Sciatic nerve (tissue), 2 donors: ENCODE measurements around the gene PLEKHH1. TPM values are rescaled to one million over a fixed set of nuclear protein-coding genes. Genes with fewer than 3 reads are reported as not detected.
A peak's percentile ranks its signal among the peaks of the same experiment; 100 is the strongest.

Experiments
- ATAC-seq: fragments of 200-7000 bp; cut with Tn5 transposase; one replicate; pipeline ENCODE4 v1.9.1; 2020; ENCODE audit warnings: mild to moderate bottlenecking, moderate library complexity
- DNase-seq: peaks from one replicate; pipeline ENCODE4 v3.0.0-alpha.2; 2020; ENCODE audit warnings: low spot score
- intact Hi-C: fragments of 100-400 bp; cut with DNase I; formaldehyde crosslinking; loops from one replicate; pipeline ENCODE4 v1.14.2; 2022
- total RNA-seq: library from RNA; stranded (reverse); fragmentation: NEBNext Ultra II Directional; extraction: Animal tissue kit (Norgen Biotek cat#: 25700); gene quantifications from one replicate; pipeline ENCODE4 v1.2.1, GENCODE V29; 2021
- donor health status: DM: no; HTN: no; CAD: no.
- donor health status: DM: no; HTN: no; CAD: no.

Gene PLEKHH1
- total RNA-seq, result 6.1 TPM

DNA sequence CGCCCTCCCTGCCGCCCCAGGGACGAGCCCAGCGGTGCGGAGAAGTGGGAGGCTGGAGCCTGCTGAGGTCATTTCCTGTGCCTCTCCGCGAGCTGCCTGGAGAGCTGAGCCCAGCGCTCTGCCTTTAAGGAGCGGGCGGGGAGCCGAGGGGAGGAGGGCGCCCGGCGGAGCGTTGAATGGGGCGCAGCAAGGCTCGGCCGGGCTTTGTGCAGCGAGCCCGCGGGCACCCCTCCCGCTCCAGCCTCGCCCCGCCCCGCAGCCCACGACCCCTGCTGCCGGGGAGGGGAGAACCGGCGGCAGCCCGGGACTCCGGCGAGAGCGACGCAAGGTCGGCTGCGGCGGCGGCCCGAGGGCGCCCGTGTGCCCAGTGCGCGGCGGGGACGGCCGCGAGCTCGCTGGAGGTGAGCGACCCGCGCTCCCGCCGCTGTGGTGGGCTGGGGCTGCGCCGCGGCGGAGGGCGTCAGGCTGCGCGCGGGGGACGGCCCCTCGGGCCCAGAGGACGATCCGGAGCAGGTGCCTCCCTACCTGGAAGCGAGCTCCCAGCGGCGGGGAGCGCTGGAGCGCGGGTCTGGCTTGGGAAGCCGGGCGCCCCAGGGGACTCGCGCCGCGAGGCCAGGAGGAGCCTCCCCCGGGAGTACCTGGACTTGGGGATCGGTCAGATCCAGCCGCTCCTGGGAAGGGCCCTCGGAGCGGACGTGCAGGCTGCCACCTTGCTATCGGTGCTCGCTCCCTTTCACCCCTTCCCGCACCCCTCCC lies at the start of gene PLEKHH1:
Gene PLEKHH1, plus strand, starts transcription at position 293 of the 756 bp plus-strand sequence. CDS start 8,578 bp downstream, outside the sequence.
- intact Hi-C loops, result no loop called here
- peak; percentile 97 for ATAC-seq
- DNase-seq, result peak; percentile 85

GRCh38 chr14:67483579-67484285 lies 49.4 kb upstream of the PLEKHH1 start:
- DNase-seq (no peak), ATAC-seq (no peak)
- intact Hi-C loops, result no loop called here

- intact Hi-C loops, result loop anchor here (5.0 kb wide), 1 partner anchor 1527 kb away; no protein-coding TSS in a partner anchor
- ATAC-seq (no peak), DNase-seq (no peak)
These were observed 47.5 kb upstream of the PLEKHH1 start for GRCh38 chr14:67485501-67486095.

DNA sequence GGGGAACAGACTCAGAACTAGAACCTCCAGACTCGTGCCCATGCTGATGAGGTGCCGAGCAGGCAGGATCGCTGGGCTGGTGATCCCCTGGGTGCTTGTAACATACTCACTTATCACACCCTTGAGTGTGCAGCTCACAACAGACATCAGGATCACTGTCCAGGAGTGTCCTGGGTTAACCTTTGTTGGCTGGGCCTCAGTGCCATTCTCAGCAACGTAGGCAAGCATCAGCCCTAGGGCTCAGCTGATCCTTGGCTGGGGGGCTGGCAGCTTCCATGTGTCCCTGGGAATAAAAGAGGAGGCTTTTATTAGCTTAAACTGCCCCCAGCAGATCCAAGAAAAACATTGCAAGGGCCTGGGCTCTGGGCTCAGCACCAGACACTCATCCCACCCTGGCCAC lies 46.2 kb upstream of the PLEKHH1 start:
- intact Hi-C loops, result loop anchor here (5.0 kb wide), 1 partner anchor 1525 kb away; no protein-coding TSS in a partner anchor
- DNase-seq (no peak), ATAC-seq (no peak)

DNA sequence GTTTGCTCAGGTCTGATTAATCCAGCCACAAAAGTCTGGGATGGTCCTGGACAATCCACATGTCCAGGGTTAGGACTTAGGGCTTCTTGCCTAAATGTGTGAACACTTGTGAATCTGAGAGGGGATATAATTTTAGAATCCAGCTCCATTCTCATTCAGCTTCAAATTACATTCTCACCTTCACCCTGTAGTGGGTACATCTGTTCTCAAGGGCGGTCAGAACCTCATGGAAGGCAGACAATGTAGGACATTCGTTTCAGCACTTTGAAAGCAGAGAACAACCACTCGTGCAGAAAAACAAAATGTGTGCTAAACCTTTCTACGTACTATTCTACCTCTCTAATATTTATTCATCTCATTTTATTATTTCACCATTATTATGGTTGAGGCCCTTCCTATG lies 45.8 kb upstream of the PLEKHH1 start:
- intact Hi-C loops, result loop anchor here (5.0 kb wide), 1 partner anchor 1525 kb away; no protein-coding TSS in a partner anchor
- ATAC-seq (no peak), DNase-seq (no peak)

DNA sequence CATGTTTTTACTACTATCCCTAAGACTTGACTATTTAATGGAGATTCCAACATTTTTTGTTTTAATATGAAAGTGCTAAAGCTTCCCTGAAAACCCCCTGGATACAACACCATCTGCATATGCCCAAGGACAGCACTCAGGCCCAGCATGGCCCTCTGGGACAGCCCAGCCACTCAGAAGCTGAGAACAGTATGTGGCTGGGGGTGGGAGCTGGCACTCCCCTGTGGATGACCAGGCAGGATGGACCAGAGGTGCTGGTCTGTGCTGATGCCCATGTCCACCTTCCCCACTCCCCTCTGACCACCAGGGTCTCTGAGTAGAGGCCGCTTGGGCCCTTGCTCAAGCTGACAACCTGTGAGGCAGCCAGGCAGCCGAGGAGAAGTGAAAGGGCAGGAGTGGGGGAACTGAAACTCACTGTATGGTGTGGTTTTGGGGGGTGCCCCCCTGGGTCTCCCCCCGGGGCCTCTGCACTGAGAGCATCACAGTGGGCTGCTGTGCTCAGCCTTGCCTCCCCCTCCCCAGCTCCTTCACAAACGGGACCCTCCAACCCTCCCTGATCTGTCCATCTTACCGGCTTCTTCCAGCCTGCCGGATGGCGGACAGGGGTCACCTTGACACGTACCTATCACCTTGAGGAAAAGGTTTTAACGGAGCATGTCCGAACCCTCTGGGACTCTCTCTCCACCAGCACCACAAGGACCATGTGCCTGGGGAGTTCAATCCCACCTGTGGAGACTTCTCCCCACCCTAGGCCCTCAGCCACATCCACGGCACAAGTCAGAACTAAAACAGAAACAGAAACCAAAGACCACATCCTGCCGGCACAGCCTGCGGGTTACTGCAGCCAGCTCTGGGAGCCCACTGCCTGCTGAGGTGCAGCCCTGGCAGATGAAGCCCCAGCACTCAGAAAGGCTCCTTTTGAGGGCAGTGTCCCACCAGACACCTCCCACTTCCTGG lies 44.9 kb upstream of the PLEKHH1 start, which contains the start of gene TMEM229B:
Gene TMEM229B, minus strand, starts transcription at position 785 of the 957 bp plus-strand sequence. CDS start 14,798 bp downstream, outside the sequence.
- DNase-seq (no peak), ATAC-seq (peak; percentile 71)
- intact Hi-C loops, result loop anchor here (5.0 kb wide), 1 partner anchor 1524 kb away; no protein-coding TSS in a partner anchor

DNA sequence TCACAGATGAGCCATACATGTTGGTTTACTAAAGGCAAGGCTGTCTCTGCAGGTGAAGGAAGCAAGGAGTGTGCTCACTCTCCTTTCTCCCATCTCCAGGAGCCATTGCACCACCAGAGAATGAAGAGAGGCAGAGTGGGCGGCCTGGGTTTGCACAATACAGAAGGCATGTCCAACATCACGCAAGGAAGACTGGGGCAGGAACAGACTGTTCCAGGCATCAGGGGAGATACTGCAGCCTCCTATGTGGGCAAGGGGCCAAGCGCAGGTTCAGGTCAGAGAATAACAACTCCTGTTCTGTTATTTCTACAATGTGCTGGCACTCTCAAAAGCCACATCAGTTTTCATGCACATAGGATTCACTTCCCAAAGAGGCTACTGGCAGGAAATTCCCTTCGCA lies 42.9 kb upstream of the PLEKHH1 start:
- DNase-seq, result no peak
- ATAC-seq, result no peak
- intact Hi-C loops, result no loop called here

- intact Hi-C loops, result no loop called here
- ATAC-seq, result no peak
- no peak for DNase-seq
These were observed 41.8 kb upstream of the PLEKHH1 start for GRCh38 chr14:67491285-67491684.

DNA sequence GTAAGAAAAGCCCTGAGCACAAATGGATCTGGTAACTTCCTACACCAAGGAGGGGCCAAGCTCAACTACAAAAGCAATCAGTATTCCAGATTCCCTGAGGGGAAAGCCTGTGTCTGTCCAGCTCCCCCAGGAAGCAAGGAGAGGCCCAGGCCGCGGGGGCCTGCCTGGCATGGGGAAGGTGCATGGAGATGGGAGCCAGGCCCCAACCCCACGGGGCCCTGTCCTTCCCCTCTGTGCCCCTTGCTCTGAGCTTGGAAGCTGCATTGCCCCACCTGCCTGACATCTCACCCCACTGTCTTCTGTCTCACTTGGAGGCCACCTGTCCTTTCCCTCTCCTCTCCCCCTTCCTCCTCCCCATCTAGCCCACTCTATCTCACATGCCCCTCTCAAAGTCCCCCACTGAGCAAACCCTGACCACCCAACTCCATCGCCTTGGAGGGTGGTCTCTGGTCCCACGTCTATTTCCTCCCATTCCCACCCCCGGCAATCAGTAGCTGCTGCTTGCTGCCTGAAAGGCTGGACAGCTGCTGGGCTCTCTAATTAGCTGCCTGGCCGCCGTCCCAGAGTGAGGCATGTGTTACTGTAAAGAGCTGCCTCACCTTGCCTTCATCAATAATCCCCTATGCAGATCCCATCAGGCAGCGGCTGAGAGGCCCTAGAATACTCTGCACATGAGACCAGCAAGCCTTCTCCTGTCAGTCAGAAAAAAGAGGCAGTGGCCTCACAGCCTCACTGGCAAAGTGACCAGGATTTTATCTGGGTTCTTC lies 41.2 kb upstream of the PLEKHH1 start:
- intact Hi-C loops, result no loop called here
- no peak for DNase-seq
- no peak for ATAC-seq

DNA sequence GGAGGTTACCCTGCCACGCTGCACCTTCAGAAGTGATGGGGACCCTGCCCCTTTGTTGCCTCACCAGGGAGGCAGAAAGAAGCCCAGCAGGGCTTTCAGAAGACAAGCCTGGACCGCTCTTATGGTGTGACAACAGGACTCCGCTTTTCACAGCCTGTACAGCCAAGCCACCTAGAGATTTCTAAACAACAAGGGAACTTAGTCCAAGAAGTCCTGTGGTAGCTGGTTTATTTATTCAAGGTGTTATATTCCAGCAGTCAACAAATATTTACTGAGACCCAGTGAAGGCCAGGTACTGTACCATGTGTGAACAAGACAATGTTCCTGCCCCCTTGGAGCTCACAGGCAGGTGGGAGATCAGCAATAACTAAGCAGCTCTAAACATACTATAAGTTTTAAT lies 40.6 kb upstream of the PLEKHH1 start:
- DNase-seq (no peak), ATAC-seq (no peak)
- intact Hi-C loops, result no loop called here

GRCh38 chr14:67493092-67493717 lies 39.9 kb upstream of the PLEKHH1 start:
- DNase-seq (no peak), ATAC-seq (no peak)
- intact Hi-C loops, result no loop called here

GRCh38 chr14:67495827-67496226 lies 37.3 kb upstream of the PLEKHH1 start:
- no peak for DNase-seq
- intact Hi-C loops, result no loop called here
- no peak for ATAC-seq

DNA sequence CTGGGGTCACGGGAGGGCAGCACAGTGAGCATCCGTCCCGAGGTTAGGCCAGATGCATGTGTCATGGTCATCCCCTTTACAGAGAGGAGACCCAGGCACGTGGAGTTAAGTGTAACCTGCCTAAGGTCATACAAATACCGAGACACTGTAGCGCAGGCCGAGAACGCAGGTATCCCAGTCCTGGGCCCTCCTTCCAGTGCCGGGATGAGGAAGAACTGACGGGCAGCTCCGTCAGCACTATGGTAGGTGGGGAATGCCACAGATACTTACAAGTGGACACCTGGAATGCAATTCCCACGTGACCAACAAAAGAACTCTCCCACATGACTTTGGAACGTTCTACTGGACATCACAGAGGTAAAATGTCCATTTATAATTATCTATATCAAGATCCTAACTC lies 35.9 kb upstream of the PLEKHH1 start:
- no peak for ATAC-seq
- intact Hi-C loops, result no loop called here
- DNase-seq, result no peak

DNA sequence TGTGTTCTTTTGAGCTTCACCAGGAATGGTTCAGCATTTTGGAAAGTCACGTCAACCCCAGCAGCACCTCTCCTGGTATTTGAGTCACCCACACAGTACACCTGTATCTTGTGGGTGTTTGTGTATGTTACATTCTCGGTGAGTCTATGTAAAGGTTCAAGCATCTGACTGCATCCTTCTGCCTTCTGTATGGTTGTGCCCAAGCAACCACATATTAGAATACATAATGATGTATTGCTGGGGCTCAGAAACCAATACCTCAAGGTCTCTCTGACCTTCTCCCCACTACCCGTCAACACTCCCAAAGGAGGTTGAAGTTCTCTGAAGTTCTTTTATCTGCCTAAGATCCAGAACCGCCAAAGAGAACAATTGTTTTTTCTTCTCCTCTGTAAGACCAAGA lies 35.4 kb upstream of the PLEKHH1 start:
- DNase-seq, result no peak
- ATAC-seq, result no peak

DNA sequence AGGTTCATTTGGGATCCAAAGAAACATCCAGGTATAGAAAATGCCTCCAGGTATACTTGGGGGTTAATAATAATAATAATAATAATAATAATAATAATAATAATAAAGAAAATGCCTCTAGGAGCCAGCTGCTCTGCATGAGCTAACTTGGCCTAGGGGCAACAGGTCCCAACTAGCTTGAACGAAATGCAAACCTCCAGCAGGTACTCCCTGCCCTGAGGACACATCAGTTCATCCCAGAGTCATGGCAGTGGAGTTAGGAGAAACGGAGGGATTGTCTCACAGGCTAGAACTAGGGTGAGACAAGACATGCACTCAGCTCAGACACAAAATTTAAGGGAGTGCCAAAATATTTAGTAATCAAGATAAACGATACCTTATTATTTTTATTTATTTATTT lies 32.1 kb upstream of the PLEKHH1 start:
- intact Hi-C loops, result no loop called here
- DNase-seq (no peak), ATAC-seq (no peak)

More for the DNA sequence above, 35.4 kb upstream of the PLEKHH1 start:
- intact Hi-C loops, result no loop called here

GRCh38 chr14:67501670-67502069 lies 31.4 kb upstream of the PLEKHH1 start:
- intact Hi-C loops, result no loop called here
- DNase-seq (no peak), ATAC-seq (no peak)

DNA sequence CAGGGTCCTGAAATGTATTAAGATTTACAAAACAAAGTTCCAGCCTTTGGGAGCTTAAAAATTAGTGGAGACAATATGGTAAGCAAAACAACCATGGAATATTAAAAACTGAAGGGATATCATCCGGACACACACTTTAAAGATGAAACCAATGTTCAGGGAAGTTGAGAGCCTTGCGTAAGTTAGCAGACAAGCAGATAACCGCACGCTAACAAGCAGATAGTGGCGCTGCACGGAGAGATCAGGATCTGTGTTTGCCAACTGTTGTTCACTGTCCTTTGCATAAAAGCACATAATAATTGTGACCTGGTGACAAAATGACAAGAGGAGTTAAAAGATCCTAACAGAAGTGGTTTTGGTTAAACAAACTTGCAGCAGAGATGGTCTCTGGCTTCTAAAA lies 30.2 kb upstream of the PLEKHH1 start:
- intact Hi-C loops, result no loop called here
- no peak for ATAC-seq

DNA sequence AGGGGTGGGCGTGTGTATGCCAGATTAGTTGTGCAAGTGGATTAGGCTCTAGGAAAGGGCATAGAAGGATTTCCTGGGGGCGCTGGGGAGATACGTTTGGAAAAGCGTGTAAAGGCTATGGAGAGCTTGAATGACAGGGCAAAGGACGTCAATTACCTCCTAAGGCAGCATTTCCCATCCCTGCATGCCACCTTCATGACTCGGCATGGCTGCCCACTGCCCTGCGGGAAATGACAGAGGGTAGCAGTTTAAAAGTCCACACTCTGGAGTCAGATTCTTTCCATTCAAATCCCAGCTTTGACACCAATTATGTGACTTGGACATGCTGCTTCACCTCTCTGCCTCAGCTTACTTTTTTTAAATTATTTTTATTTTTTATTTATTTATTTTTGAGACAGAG lies 29.8 kb upstream of the PLEKHH1 start:
- ATAC-seq, result no peak
- DNase-seq, result no peak
- intact Hi-C loops, result no loop called here

More for the DNA sequence above, 30.2 kb upstream of the PLEKHH1 start:
- no peak for DNase-seq
